H1 (cell line): ENCODE data around the gene SLC30A10. TPM values are rescaled to one million over a fixed set of nuclear protein-coding genes. Genes with fewer than 3 reads are reported as not detected.

Experiments used
- CTCF ChIA-PET: fragments of 300-600 bp; sonication (Branson Sonifier 250); formaldehyde crosslinking; loops from one replicate; lab custom pipeline; 2021; ENCODE audit not compliant: partially characterized antibody; lab: Charles Lee
- POLR2A ChIA-PET: fragments of 300-600 bp; sonication (Branson Sonifier 250); formaldehyde crosslinking; loops from one replicate; lab custom pipeline; 2021; ENCODE audit warnings: inconsistent platforms; ENCODE audit not compliant: partially characterized antibody; lab: Charles Lee
- DNase-seq, 2 experiments: peaks; one replicate each; pipeline versions ENCODE4 v3.0.0 to v3.0.0-alpha.2; 2010 to 2022; ENCODE audit warnings: low spot score in 2 of 2, low read depth in 1 of 2, mixed read lengths in 1 of 2
- FAIRE-seq: peaks from 2 replicates; lab custom pipeline; 2011; peaks lifted over from hg19 to GRCh38; lab: Jason Lieb, UNC
- H2AFZ ChIP-seq: 2 replicates; pipeline ENCODE4 v1.8.1; 2012; ENCODE audit warnings: low read length, inconsistent platforms
- H2AK5ac ChIP-seq: 2 replicates; pipeline ENCODE4 v1.6.1; 2013; ENCODE audit warnings: low read depth, low read length
- H2BK120ac ChIP-seq: replicated peaks from 2 replicates; pipeline ENCODE3; 2013; ENCODE audit warnings: low read depth, low read length, inconsistent platforms
- H2BK12ac ChIP-seq: 2 replicates; pipeline ENCODE4 v1.6.1; 2013; ENCODE audit warnings: low read depth, low read length
- H2BK15ac ChIP-seq: 2 replicates; pipeline ENCODE4 v1.6.1; 2013; ENCODE audit warnings: low read length
- H2BK20ac ChIP-seq: 2 replicates; pipeline ENCODE4 v1.6.1; 2013; ENCODE audit warnings: low read length
- H2BK5ac ChIP-seq: 2 replicates; pipeline ENCODE4 v1.6.1; 2013; ENCODE audit warnings: low read depth, low read length
- H3K14ac ChIP-seq: 2 replicates; pipeline ENCODE4 v1.6.1; 2013; ENCODE audit warnings: inconsistent platforms; ENCODE audit not compliant: insufficient read length
- H3K18ac ChIP-seq: 2 replicates; pipeline ENCODE4 v1.6.1; 2013; ENCODE audit warnings: low read length; ENCODE audit errors: extremely low read depth
- H3K23ac ChIP-seq: 2 replicates; pipeline ENCODE4 v1.6.1; 2013; ENCODE audit warnings: inconsistent platforms; ENCODE audit not compliant: insufficient read length
- H3K23me2 ChIP-seq: 2 replicates; pipeline ENCODE4 v1.6.1; 2013; ENCODE audit warnings: low read depth, low read length
- H3K27ac ChIP-seq: 2 replicates; pipeline ENCODE4 v1.6.1; 2011; ENCODE audit warnings: low read depth, low read length, inconsistent platforms
- H3K27me3 ChIP-seq, 4 experiments: replicated peaks in 1 of 4; 1 replicate in 1 of 4; 2 replicates in 3 of 4; pipeline versions ENCODE4 v1.6.1 to v1.8.1; 2011 to 2013; ENCODE audit warnings: low read length in 3 of 4, mild to moderate bottlenecking in 3 of 4, inconsistent platforms in 2 of 4, mixed read lengths in 2 of 4, moderate library complexity in 1 of 4; ENCODE audit not compliant: control insufficient read depth in 3 of 4, insufficient read depth in 3 of 4; ENCODE audit errors: extremely low read depth in 1 of 4
- H3K36me3 ChIP-seq, 4 experiments: 2 replicates each; pipeline versions ENCODE4 v1.6.1 to v1.8.1; 2011 to 2013; ENCODE audit warnings: mild to moderate bottlenecking in 4 of 4, low read length in 3 of 4, moderate library complexity in 2 of 4, control low read depth in 1 of 4, inconsistent platforms in 1 of 4; ENCODE audit not compliant: insufficient read depth in 4 of 4, control insufficient read depth in 2 of 4
- H3K4ac ChIP-seq: replicated peaks from 2 replicates; pipeline ENCODE3; 2013; ENCODE audit warnings: low read length, low read depth, mixed read lengths, inconsistent platforms; ENCODE audit not compliant: insufficient read length
- H3K4me1 ChIP-seq, 4 experiments: replicated peaks in 1 of 4; 1 replicate in 1 of 4; 2 replicates in 3 of 4; pipeline versions ENCODE4 v1.6.1 to v1.8.1; 2011 to 2013; ENCODE audit warnings: low read length in 3 of 4, inconsistent platforms in 2 of 4, mixed read lengths in 1 of 4; ENCODE audit not compliant: insufficient read depth in 4 of 4, control insufficient read depth in 3 of 4
- H3K4me2 ChIP-seq, 2 experiments: 2 replicates each; pipeline versions ENCODE4 v1.6.1 to v1.8.1; 2011 to 2013; ENCODE audit warnings: low read depth in 2 of 2, low read length in 2 of 2, control low read depth in 1 of 2, inconsistent platforms in 1 of 2, mild to moderate bottlenecking in 1 of 2; ENCODE audit not compliant: insufficient read depth in 1 of 2
- H3K4me3 ChIP-seq, 4 experiments: fragments of 200-600, 300-600 bp in 1 of 4; sonication (generic), shearing (Covaris generic), sonication (Bioruptor Twin) in 1 of 4; 2 replicates each; pipeline versions ENCODE4 v1.5.1 to v1.8.1; 2011 to 2016; ENCODE audit warnings: low read length in 4 of 4, low read depth in 3 of 4, control low read depth in 2 of 4, inconsistent platforms in 2 of 4, mild to moderate bottlenecking in 2 of 4, mixed read lengths in 1 of 4, moderate library complexity in 1 of 4; ENCODE audit not compliant: insufficient read depth in 2 of 4; ENCODE audit errors: extremely low read depth in 1 of 4
- H3K56ac ChIP-seq: replicated peaks from 2 replicates; pipeline ENCODE3; 2013; ENCODE audit warnings: low read depth, mild to moderate bottlenecking, mixed read lengths, low read length, inconsistent platforms; ENCODE audit not compliant: insufficient read length
- H3K79me1 ChIP-seq: 2 replicates; pipeline ENCODE4 v1.6.1; 2013; ENCODE audit warnings: low read depth, low read length, control low read depth
- H3K79me2 ChIP-seq, 2 experiments: 2 replicates each; pipeline versions ENCODE4 v1.6.1 to v1.8.1; 2012 to 2013; ENCODE audit warnings: low read length in 2 of 2, mild to moderate bottlenecking in 2 of 2, inconsistent platforms in 1 of 2; ENCODE audit not compliant: insufficient read depth in 2 of 2, control insufficient read depth in 1 of 2
- H3K9ac ChIP-seq, 4 experiments: replicated peaks in 1 of 4; 1 replicate in 1 of 4; 2 replicates in 3 of 4; pipeline versions ENCODE4 v1.6.1 to v1.8.1; 2011 to 2013; ENCODE audit warnings: low read depth in 3 of 4, low read length in 3 of 4, control low read depth in 2 of 4, mild to moderate bottlenecking in 2 of 4, moderate library complexity in 2 of 4, inconsistent platforms in 1 of 4; ENCODE audit errors: extremely low read depth in 1 of 4
- H3K9me3 ChIP-seq, 2 experiments: 2 replicates each; pipeline versions ENCODE4 v1.6.1 to v1.8.1; 2012 to 2013; ENCODE audit warnings: mild to moderate bottlenecking in 2 of 2, moderate library complexity in 2 of 2, control low read depth in 1 of 2, inconsistent platforms in 1 of 2, low read depth in 1 of 2, low read length in 1 of 2, mixed read lengths in 1 of 2; ENCODE audit not compliant: insufficient read depth in 2 of 2
- H4K20me1 ChIP-seq, 2 experiments: replicated peaks in 1 of 2; 2 replicates each; pipeline versions ENCODE3 to v1.8.1; 2011 to 2013; ENCODE audit warnings: inconsistent platforms in 2 of 2, low read length in 2 of 2, mild to moderate bottlenecking in 1 of 2; ENCODE audit not compliant: insufficient read depth in 2 of 2, control insufficient read depth in 1 of 2
- H4K5ac ChIP-seq: 2 replicates; pipeline ENCODE4 v1.6.1; 2013; ENCODE audit warnings: low read length, low read depth, mixed read lengths, inconsistent platforms; ENCODE audit not compliant: insufficient read length
- H4K8ac ChIP-seq: 2 replicates; pipeline ENCODE4 v1.8.0; 2013; ENCODE audit warnings: mild to moderate bottlenecking, moderate library complexity, low read length, inconsistent platforms; ENCODE audit not compliant: insufficient read depth; ENCODE audit errors: extremely low read depth
- H4K91ac ChIP-seq: replicated peaks from 2 replicates; pipeline ENCODE3; 2013; ENCODE audit warnings: low read length, mixed read lengths, inconsistent platforms; ENCODE audit not compliant: insufficient read length
- BACH1 ChIP-seq: IDR thresholded peaks from 2 replicates; pipeline ENCODE4 v1.6.1; 2012; ENCODE audit warnings: low read length, improper control_type of control experiment
- HDAC2 ChIP-seq, 2 experiments: fragments of 300-600 bp in 1 of 2; sonication (generic) in 1 of 2; IDR thresholded peaks; 2 replicates each; pipeline ENCODE4 v1.6.1; 2011 to 2012; ENCODE audit warnings: low read depth in 2 of 2, low read length in 2 of 2, mild to moderate bottlenecking in 2 of 2, moderate library complexity in 2 of 2, borderline replicate concordance in 1 of 2, inconsistent platforms in 1 of 2
- SAP30 ChIP-seq: fragments of 300-600 bp; sonication (generic); IDR thresholded peaks from 2 replicates; pipeline ENCODE4 v1.7.1; 2012; ENCODE audit warnings: low read length, moderate library complexity, mild to moderate bottlenecking, inconsistent platforms; ENCODE audit not compliant: insufficient read depth, insufficient replicate concordance
- SIRT6 ChIP-seq: IDR thresholded peaks from one replicate; pipeline ENCODE4 v1.7.1; 2012; ENCODE audit warnings: low read length, inconsistent platforms
- TEAD4 ChIP-seq: IDR thresholded peaks from 2 replicates; pipeline ENCODE4 v1.6.1; 2012; ENCODE audit warnings: low read depth, low read length, inconsistent platforms, mixed read lengths
- WGBS, 2 experiments: shearing (Covaris generic) in 1 of 2; methylation state at CpG; one replicate each; pipeline versions ENCODE4 v1.1.6 to v1.1.7; 2013 to 2015; ENCODE audit warnings: low lambda C conversion rate in 2 of 2, mixed read lengths in 2 of 2, inconsistent platforms in 1 of 2, low coverage in 1 of 2, missing lambda C conversion rate in 1 of 2; ENCODE audit not compliant: insufficient replicate concordance in 2 of 2, insufficient coverage in 1 of 2, insufficient read length in 1 of 2; ENCODE audit errors: extremely low coverage in 1 of 2, missing lambda C conversion rate in 1 of 2; 5-methylcytosine and 5-hydroxymethylcytosine counted together
- polyA plus RNA-seq, 7 experiments: library from polyadenylated mRNA; depleted of rRNA in 3 of 7; stranded (reverse) in 5 of 7; unstranded in 2 of 7; fragments of >200 nt in 5 of 7; fragments of 200-250 nt in 2 of 7; gene quantifications; 1 replicate in 5 of 7; 2 replicates in 1 of 7; 4 replicates in 1 of 7; pipeline versions ENCODE4 v1.2.1 to v1.2.3, GENCODE V29; 2011 to 2013; ENCODE audit warnings: missing spikeins in 2 of 7, mixed read lengths in 2 of 7
- total RNA-seq: library from RNA; stranded (reverse); fragmentation: NEBNext Ultra II Directional; extraction: Animal tissue kit (Norgen Biotek cat#: 25700); gene quantifications from 2 replicates; pipeline ENCODE4 v1.2.1, GENCODE V29; 2021

The SLC30A10 gene
- total and polyA plus RNA-seq, 2 of the 8 experiments (the other 6 are each of a cell fraction or from before 2014, with no cell fraction given), result 0.23 to 0.61 TPM

DNA sequence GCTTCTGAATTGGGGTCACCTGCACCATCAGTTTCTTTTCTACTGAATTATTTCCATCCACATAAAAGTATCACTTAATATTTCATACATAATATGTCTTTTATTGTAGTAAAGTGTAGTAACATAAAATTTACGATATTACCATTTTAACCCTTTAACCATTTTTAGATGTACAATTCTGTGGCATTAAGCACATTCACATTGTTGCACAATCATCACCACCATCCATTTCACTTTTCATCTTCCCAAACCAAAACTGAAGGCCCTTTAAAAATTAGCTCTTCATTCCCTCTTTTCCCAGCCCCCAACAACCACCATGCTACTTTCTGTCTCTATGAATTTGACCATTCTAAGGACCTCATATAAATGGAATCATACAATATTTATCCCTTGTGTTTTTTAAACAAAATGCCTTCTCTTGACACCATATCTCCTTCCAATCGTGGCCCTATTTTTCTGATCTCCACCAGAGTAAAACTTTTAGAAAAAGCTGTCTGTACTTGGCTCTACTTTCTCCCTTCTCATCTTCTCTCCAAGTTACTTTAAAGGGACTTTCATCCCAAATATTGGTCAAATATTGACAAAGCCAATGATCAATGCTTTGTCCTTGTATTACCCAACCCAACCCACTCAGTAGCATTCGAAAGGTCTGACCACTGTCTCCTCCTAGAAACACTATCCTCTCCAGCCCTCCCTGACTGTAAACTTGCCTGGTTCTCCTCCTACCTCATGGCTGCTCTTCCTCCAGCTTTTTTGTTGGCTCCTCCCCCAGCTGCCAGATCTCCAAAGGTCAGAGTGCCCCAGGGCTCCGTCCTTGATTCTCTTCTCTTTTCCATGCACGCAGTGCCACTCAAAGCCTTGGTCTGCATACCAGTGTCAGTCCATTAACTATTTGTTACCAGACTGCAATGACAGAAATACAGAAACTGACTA is 44.7 kb downstream of the SLC30A10 start:
- Histone ChIP-seq H3K23me2 (no peaks in the 10 kb centered on the region), H2BK120ac (no peak overlapping the region), H4K20me1 (no peaks in the 10 kb centered on the region), H4K91ac (no peak overlapping the region), H4K8ac (no peak overlapping the region), H3K27me3 (no peaks in the 10 kb centered on the region), H2BK5ac (no peak overlapping the region), H3K14ac (no peak overlapping the region), H2BK20ac (no peak overlapping the region), H3K79me1 (no peaks in the 10 kb centered on the region), H3K27ac (no peak overlapping the region), H3K4me2 (no peak overlapping the region), H3K18ac (no peak overlapping the region; the same call in 1 of the 2 replicates), H3K4ac (no peak overlapping the region), H3K79me2 (no peaks in the 10 kb centered on the region), H2AK5ac (no peak overlapping the region), H3K4me1 (no peaks in the 10 kb centered on the region), H3K23ac (no peak overlapping the region), H3K9ac (no peak overlapping the region), H3K9me3 (no peaks in the 10 kb centered on the region), H3K56ac (no peak overlapping the region)
- FAIRE-seq (peak; percentile 24), DNase-seq (peak in 1 of 2 experiments; percentile 9)
- WGBS, 2 experiments, result 69% methylated on average over 5 of the region's 5 CpGs; no CpG with 5 or more reads in 1 of the 2 experiments
- POLR2A ChIA-PET, result interaction anchor here (1.4 kb wide), 1 partner anchor 14 kb away, joined by 4 read pairs; no protein-coding TSS in a partner anchor
- CTCF ChIA-PET, result interaction anchor here (1.4 kb wide), 1 partner anchor 13 kb away, joined by 4 read pairs; no protein-coding TSS in a partner anchor
- no peak for TF ChIP-seq SIRT6
- TF ChIP-seq SAP30, result no peak
- no peak for TF ChIP-seq HDAC2 (IDR thresholded peaks at IDR 0.05; ENCODE audit: borderline replicate concordance in 1 of 2, low read depth in 2 of 2, low read length in 2 of 2)
- TF ChIP-seq TEAD4, result 0 out of 2 replicates have a peak, but pooled peaks have one; percentile 9
- TF ChIP-seq BACH1, result no peak
- TF ChIP-seq, all 59 proteins: peak for 1
- no peak overlapping the region for H3K4me3 ChIP-seq
- H2BK15ac ChIP-seq, result no peak overlapping the region
- H2BK12ac ChIP-seq, result no peak overlapping the region
- no peaks in the 10 kb centered on the region for H3K36me3 ChIP-seq
- H2AFZ ChIP-seq, result peak overlapping the region; percentile 95
- H4K5ac ChIP-seq, result no peak overlapping the region
